Testis (tissue), 3 donors: ENCODE measurements around the gene ZNF827. TPM values are rescaled to one million over a fixed set of nuclear protein-coding genes. Genes with fewer than 3 reads are reported as not detected.

Experiments
- DNase-seq: peaks from one replicate; pipeline ENCODE4 v3.0.0-alpha.2; 2019
- H3K27ac ChIP-seq, 2 donors: fragments of 200-600 bp; sonication (generic); one replicate each; pipeline ENCODE4 v1.5.1; 2019
- H3K27me3 ChIP-seq: fragments of 200-600 bp; sonication (generic); one replicate; pipeline ENCODE4 v1.5.1; 2019
- H3K36me3 ChIP-seq: fragments of 200-600 bp; sonication (generic); one replicate; pipeline ENCODE4 v1.5.1; 2017; ENCODE audit warnings: low read depth; ENCODE audit errors: missing control alignments
- H3K4me1 ChIP-seq: fragments of 200-600 bp; sonication (generic); one replicate; pipeline ENCODE4 v1.5.1; 2019
- H3K4me3 ChIP-seq, 2 donors: fragments of 200-600 bp; sonication (generic); one replicate each; pipeline ENCODE4 v1.5.1; 2017 to 2019
- H3K9me3 ChIP-seq: fragments of 200-600 bp; sonication (generic); one replicate; pipeline ENCODE4 v1.5.1; 2017
- CTCF ChIP-seq, 3 experiments: fragments of 450-650 bp in 2 of 3; fragments of 200-600 bp in 1 of 3; sonication (generic) in 1 of 3; IDR thresholded peaks; one replicate each; pipeline ENCODE4 v1.5.1; 2016 to 2019; ENCODE audit warnings: antibody characterized with exemption in 3 of 3, mild to moderate bottlenecking in 2 of 3, moderate library complexity in 1 of 3
- POLR2A ChIP-seq: fragments of 450-650 bp; IDR thresholded peaks from one replicate; pipeline ENCODE4 v1.6.1; 2017; ENCODE audit warnings: antibody characterized with exemption, mild to moderate bottlenecking, moderate library complexity
- WGBS, 2 donors: methylation state at CpG; one replicate each; pipeline ENCODE4 v1.1.5; 2018; 5-methylcytosine and 5-hydroxymethylcytosine counted together
- intact Hi-C: fragments of 100-400 bp; cut with DNase I; formaldehyde crosslinking; loops from one replicate; pipeline ENCODE4 v1.15.1; 2023; ENCODE audit warnings: low total_unique reads
- polyA plus RNA-seq: library from polyadenylated mRNA; stranded (reverse); fragments of 350-450 nt; fragmentation: Illumina TruSeq; extraction: RNeasy Lipid Tissue Mini Kit (QIAGEN cat#74804); gene quantifications from one replicate; pipeline ENCODE4 v1.2.3, GENCODE V29; 2014; ENCODE audit warnings: low read depth, low replicate concordance; ENCODE audit not compliant: insufficient read depth
- total RNA-seq, 2 donors: library from RNA; depleted of rRNA; stranded (reverse); fragments of >200 nt; gene quantifications; one replicate each; pipeline ENCODE4 v1.2.3, GENCODE V29; 2016

Gene ZNF827
- total and polyA plus RNA-seq, 3 donors from 2014 or later = 13.9 to 46.8 (median 37.5) TPM

DNA sequence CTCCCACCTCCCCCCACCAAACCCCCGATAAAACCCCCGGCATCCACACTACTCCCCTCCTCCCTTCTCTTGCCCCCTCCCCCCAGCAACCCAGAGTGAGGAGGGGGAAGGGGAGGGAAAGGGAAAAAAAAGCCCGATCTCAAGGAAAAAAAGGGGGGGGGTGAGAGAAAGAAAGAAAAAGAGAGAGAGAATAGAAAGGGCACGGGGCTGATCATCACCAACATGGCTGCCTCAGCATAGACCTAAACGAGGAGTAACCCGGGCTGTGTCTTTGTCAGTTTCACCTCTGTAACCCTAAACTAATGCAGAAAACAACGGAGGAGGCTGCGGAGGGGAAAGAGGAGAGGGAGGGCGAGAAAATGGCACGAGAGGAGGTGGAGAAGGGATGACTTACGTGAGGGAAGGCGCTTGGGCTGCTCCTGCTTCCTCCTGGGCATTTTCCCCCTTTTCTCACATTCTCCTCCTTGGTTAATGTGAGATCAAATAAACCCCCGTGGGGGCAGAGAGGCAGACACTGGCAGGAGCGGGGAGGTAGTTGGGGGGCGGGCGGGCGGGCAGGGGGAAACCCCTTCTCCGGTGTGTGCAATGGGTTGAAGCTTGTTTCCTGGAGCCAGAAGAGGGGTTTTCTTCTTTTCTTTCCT, 532 bp downstream of the ZNF827 start:
- whole genome bisulfite sequencing, 2 donors = 0 to 1% methylated on average over 18 of the region's 18 CpGs
- intact Hi-C loops = no loop called here
- Histone ChIP-seq H3K27ac (peak overlapping the region; percentile 90 to 95), H3K9me3 (no peaks in the 10 kb centered on the region), H3K4me3 (peak overlapping the region; percentile 73 to 75), H3K4me1 (peaks cover 6% of the 10 kb centered on the region), H3K27me3 (no peaks in the 10 kb centered on the region), H3K36me3 (no peaks in the 10 kb centered on the region)
- DNase-seq = peak; percentile 65
- TF ChIP-seq POLR2A (no peak), CTCF (IDR thresholded peaks at IDR 0.05) (no peak)

- TF ChIP-seq POLR2A (no peak), CTCF (IDR thresholded peaks at IDR 0.05) (no peak)
- intact Hi-C loops = no loop called here
- Histone ChIP-seq H3K27me3 (no peaks in the 10 kb centered on the region), H3K36me3 (no peaks in the 10 kb centered on the region), H3K9me3 (no peaks in the 10 kb centered on the region), H3K27ac (peak overlapping the region; percentile 90 to 95), H3K4me1 (peaks cover 6% of the 10 kb centered on the region), H3K4me3 (peak overlapping the region; percentile 73 to 75)
- WGBS, 2 donors = 0 to 1% methylated on average over 43 to 78 of the region's 95 CpGs
- DNase-seq = peak; percentile 82
Observed at GRCh38 chr4:145936997-145937901, 1.4 kb downstream of the ZNF827 start.

GRCh38 chr4:145936142-145936996, 2.3 kb downstream of the ZNF827 start:
- peak in 1 of 3 experiments; percentile 11 for TF ChIP-seq CTCF (IDR thresholded peaks at IDR 0.05)
- no peak for TF ChIP-seq POLR2A
- Histone ChIP-seq H3K9me3 (no peaks in the 10 kb centered on the region), H3K27ac (peak overlapping the region; percentile 90 to 95), H3K36me3 (no peaks in the 10 kb centered on the region), H3K4me3 (peak overlapping the region; percentile 73 to 75), H3K4me1 (peaks cover 10% of the 10 kb centered on the region), H3K27me3 (no peaks in the 10 kb centered on the region)
- intact Hi-C loops = no loop called here
- peak; percentile 70 for DNase-seq
- 0 to 2% methylated on average over 31 to 64 of the region's 70 CpGs for WGBS, 2 donors

- Histone ChIP-seq H3K27me3 (no peaks in the 10 kb centered on the region), H3K36me3 (no peaks in the 10 kb centered on the region), H3K27ac (peak overlapping the region; percentile 90 to 95), H3K9me3 (no peaks in the 10 kb centered on the region), H3K4me1 (peaks cover 14% of the 10 kb centered on the region), H3K4me3 (peak overlapping the region; percentile 73 to 75)
- intact Hi-C loops = no loop called here
- WGBS, 2 donors = 4% methylated on average over 18 of the region's 18 CpGs
- TF ChIP-seq POLR2A (no peak), CTCF (IDR thresholded peaks at IDR 0.05) (no peak)
- peak; percentile 66 for DNase-seq
Observed at GRCh38 chr4:145935253-145936141, 3.1 kb downstream of the ZNF827 start.
